Osteocyte (in vitro differentiated cells): Measurements from ENCODE around the gene RARG. TPM values are rescaled to one million over a fixed set of nuclear protein-coding genes. Genes with fewer than 3 reads are reported as not detected.

Source experiments
- DNase-seq: peaks from one replicate; pipeline ENCODE4 v3.0.0; 2021; ENCODE audit warnings: mixed read lengths; ENCODE audit not compliant: unreplicated experiment; ENCODE audit errors: extremely low spot score
- H3K27ac Mint-ChIP-seq: one replicate; pipeline ENCODE4 v1.8.0; 2021; ENCODE audit warnings: mild to moderate bottlenecking, mixed read lengths; ENCODE audit not compliant: unreplicated experiment
- H3K27me3 Mint-ChIP-seq: one replicate; pipeline ENCODE4 v1.8.0; 2021; ENCODE audit warnings: mixed read lengths; ENCODE audit not compliant: unreplicated experiment
- H3K36me3 Mint-ChIP-seq: one replicate; pipeline ENCODE4 v1.8.0; 2021; ENCODE audit warnings: mixed read lengths; ENCODE audit not compliant: unreplicated experiment
- H3K4me1 Mint-ChIP-seq: one replicate; pipeline ENCODE4 v1.8.0; 2021; ENCODE audit warnings: mixed read lengths; ENCODE audit not compliant: unreplicated experiment
- H3K4me3 Mint-ChIP-seq: one replicate; pipeline ENCODE4 v1.8.0; 2021; ENCODE audit warnings: mild to moderate bottlenecking, moderate library complexity, mixed read lengths; ENCODE audit not compliant: unreplicated experiment
- H3K9me3 Mint-ChIP-seq: one replicate; pipeline ENCODE4 v1.8.0; 2021; ENCODE audit warnings: mixed read lengths; ENCODE audit not compliant: unreplicated experiment
- total RNA-seq: library from RNA; stranded (reverse); gene quantifications from 2 replicates; pipeline ENCODE4 v1.2.1, GENCODE V29; 2021
- TF ChIP-seq, protein P1 (sequence below): fragments of 200-600 bp; sonication (generic); IDR thresholded peaks from 2 replicates; pipeline ENCODE4 v1.5.0; 2021; ENCODE audit warnings: antibody characterized with exemption, mild to moderate bottlenecking, moderate library complexity

RARG gene
- total RNA-seq, 1 donor from 2014 or later = 31.6 TPM

DNA sequence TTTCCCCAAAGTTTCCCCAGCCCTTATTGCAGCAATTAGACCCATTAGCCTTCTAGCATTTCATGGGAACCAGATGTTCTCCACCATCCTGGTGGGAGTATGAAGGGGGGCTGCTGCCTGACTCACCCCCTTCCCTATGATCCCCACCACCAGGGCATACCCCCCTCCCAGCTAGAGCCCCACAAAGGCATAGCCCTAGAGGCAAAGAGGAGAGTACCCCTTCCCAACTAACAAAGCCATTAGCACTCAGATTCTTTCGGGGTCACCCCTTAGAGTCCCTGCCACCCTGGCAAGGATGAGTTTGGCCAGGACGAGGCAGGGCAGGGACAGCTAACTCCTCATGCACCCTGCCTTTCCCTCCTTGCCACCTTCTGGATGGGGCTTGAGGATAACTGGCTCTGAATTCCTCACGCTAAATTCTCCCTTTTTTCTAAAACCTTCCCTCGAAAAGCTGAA is 9.2 kb downstream of the RARG start:
- TF ChIP-seq, protein P1, sequence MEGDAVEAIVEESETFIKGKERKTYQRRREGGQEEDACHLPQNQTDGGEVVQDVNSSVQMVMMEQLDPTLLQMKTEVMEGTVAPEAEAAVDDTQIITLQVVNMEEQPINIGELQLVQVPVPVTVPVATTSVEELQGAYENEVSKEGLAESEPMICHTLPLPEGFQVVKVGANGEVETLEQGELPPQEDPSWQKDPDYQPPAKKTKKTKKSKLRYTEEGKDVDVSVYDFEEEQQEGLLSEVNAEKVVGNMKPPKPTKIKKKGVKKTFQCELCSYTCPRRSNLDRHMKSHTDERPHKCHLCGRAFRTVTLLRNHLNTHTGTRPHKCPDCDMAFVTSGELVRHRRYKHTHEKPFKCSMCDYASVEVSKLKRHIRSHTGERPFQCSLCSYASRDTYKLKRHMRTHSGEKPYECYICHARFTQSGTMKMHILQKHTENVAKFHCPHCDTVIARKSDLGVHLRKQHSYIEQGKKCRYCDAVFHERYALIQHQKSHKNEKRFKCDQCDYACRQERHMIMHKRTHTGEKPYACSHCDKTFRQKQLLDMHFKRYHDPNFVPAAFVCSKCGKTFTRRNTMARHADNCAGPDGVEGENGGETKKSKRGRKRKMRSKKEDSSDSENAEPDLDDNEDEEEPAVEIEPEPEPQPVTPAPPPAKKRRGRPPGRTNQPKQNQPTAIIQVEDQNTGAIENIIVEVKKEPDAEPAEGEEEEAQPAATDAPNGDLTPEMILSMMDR = no peak
- no peaks in the 10 kb centered on the region for H3K9me3 Mint-ChIP-seq
- peak overlapping the region; percentile 22 for H3K4me3 Mint-ChIP-seq
- H3K27ac Mint-ChIP-seq = peak overlapping the region; percentile 94
- H3K36me3 Mint-ChIP-seq = peaks cover 4% of the 10 kb centered on the region
- DNase-seq = no peak
- peaks cover 70% of the 10 kb centered on the region for H3K4me1 Mint-ChIP-seq
- H3K27me3 Mint-ChIP-seq = no peaks in the 10 kb centered on the region

DNA sequence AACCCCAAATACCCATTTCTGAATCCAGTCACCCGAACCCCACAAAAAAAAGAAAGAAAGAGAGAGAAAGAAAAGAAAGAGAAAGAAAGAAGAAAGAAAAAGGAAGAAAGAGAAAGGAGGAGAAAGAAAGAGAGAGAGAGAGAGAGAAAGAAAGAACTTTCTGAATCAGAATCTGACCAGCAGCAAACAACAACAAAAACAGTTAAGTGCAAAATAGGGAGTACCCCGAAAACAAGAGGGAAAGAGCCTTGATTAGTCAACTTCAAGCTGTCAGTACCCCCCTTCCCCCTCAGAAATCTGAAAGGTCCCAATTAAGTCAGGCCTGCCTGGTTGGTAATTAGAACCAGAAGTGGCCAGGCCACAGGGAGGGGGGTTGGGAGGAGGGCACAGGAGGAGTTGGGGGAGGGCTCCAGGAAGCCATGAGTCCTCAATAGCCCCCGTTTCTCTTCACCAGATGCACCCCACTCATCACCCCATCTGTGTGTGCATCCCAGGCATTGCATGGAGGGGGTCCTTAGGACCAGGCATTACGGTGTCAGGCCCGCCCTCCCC is 9.8 kb downstream of the RARG start:
- peaks cover 4% of the 10 kb centered on the region for H3K36me3 Mint-ChIP-seq
- H3K27me3 Mint-ChIP-seq = no peaks in the 10 kb centered on the region
- no peak for DNase-seq
- H3K9me3 Mint-ChIP-seq = no peaks in the 10 kb centered on the region
- H3K27ac Mint-ChIP-seq = peak overlapping the region; percentile 94
- TF ChIP-seq, protein P1 = no peak
- H3K4me1 Mint-ChIP-seq = peaks cover 76% of the 10 kb centered on the region
- peak overlapping the region; percentile 73 for H3K4me3 Mint-ChIP-seq

DNA sequence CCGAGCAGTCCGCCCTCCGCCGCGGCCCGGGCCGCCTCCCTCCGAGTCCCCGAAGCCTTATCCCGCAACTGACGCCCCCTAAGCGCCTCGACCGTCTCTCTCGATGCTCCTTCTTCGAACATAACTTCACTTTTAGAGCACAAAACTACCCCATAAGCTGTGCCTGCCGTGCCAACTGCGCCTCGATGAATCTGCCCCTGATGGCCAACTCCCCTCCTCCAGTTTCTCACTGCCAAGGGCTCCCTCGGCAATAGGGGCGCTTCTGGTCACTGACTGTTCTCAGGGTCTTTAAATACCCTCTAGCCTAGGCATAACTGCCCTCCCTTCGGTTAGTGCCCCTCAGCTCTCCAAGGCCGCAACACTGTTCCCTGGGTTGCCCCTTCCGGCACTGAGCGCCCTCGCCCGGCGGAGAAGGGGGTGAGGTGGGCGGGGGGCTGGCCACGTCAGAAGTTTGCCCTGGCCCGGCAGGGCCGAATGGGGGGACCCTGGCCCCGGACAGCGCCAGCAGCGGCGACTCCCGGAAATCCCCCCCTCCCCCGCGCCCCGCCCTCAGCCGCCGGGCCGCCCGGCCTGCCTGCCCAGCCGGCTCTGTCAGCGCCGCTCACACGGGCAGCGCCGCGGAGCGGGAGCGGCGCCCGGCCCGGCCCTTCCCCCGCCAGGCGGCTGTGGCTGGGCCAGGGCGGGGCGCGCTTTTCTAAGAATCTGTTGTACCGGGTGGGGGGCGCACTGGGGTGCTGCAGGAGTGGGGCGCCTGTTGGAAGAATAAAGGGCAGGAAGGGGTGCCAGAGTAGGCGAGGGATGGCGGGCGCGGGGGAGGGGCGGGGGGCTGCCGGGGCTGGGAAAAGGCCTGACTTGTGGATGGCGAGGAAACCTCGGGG is 10.6 kb downstream of the RARG start:
- peak; percentile 90 for DNase-seq
- Mint-ChIP-seq H3K4me3 (peak overlapping the region; percentile 80), H3K27ac (peak overlapping the region; percentile 98), H3K4me1 (peaks cover 77% of the 10 kb centered on the region), H3K36me3 (no peaks in the 10 kb centered on the region), H3K9me3 (no peaks in the 10 kb centered on the region), H3K27me3 (no peaks in the 10 kb centered on the region)
- TF ChIP-seq, protein P1 = peak; percentile 36

DNA sequence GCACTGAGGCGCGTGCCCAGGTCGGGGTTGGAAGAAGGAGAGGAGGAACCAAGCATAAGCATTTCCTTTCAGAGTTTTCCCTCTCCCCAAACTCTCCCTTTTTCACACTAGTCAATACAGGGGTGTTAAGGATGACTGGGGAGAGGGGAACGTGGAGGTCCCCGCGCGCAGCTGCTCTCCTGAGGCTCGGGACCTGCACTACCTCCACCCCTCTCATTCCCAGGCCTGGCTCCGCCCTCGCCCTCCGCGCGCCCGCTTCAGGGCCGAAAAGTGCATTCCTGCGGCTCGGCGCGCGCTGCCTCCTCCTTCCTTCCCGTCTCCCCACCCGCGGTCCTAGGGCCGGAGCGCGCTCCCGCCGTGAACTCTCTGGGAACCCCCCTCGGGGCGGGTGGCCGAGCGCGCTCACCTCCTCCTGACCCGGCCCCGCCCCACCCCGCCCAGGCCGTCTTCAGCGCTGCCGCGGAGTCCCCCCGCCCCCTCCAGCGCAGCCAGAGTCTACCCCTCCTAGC is 11.3 kb downstream of the RARG start:
- DNase-seq = peak; percentile 94
- H3K4me1 Mint-ChIP-seq = peaks cover 74% of the 10 kb centered on the region
- TF ChIP-seq, protein P1 = no peak
- no peaks in the 10 kb centered on the region for H3K36me3 Mint-ChIP-seq
- peak overlapping the region; percentile 80 for H3K4me3 Mint-ChIP-seq
- no peaks in the 10 kb centered on the region for H3K9me3 Mint-ChIP-seq
- H3K27me3 Mint-ChIP-seq = no peaks in the 10 kb centered on the region
- peak overlapping the region; percentile 98 for H3K27ac Mint-ChIP-seq
